ENCODE results near the gene MAMLD1.

The MAMLD1 gene

DNA sequence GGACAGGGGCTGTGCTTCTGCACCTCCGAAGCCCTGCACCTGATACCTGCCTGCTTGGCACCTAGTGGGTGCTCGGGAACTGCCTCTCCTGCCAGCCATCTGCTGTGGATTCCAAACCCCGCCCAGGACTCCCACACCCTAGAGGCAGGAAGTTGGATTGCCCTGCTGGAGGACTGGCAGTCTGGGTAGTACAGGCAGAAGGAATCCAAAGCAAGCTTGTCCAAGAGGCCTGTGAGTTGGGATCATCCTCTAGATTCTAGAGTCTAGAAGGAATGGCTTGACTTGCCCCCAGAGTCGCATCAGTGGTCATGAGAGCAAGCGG, 140.7 kb downstream of the MAMLD1 start:
- H2AFZ ChIP-seq (ENCODE audit: low read length) = no peak overlapping the region
- H3F3A ChIP-seq (ENCODE audit: insufficient read depth, low read length) = no peaks in the 10 kb centered on the region
- H3K27ac ChIP-seq (ENCODE audit: low read depth, low read length, poor library complexity, severe bottlenecking) = no peak overlapping the region
- H3K4me2 ChIP-seq (ENCODE audit: low read length) = no peak overlapping the region
- TF ChIP-seq, protein P1, sequence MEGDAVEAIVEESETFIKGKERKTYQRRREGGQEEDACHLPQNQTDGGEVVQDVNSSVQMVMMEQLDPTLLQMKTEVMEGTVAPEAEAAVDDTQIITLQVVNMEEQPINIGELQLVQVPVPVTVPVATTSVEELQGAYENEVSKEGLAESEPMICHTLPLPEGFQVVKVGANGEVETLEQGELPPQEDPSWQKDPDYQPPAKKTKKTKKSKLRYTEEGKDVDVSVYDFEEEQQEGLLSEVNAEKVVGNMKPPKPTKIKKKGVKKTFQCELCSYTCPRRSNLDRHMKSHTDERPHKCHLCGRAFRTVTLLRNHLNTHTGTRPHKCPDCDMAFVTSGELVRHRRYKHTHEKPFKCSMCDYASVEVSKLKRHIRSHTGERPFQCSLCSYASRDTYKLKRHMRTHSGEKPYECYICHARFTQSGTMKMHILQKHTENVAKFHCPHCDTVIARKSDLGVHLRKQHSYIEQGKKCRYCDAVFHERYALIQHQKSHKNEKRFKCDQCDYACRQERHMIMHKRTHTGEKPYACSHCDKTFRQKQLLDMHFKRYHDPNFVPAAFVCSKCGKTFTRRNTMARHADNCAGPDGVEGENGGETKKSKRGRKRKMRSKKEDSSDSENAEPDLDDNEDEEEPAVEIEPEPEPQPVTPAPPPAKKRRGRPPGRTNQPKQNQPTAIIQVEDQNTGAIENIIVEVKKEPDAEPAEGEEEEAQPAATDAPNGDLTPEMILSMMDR (IDR thresholded peaks at IDR 0.05; ENCODE audit: low read length) = no peak
- TF ChIP-seq EZH2 (IDR thresholded peaks at IDR 0.05; ENCODE audit: borderline replicate concordance, low read length) = no peak
- no peaks in the 10 kb centered on the region for H4K20me1 ChIP-seq (ENCODE audit: insufficient read depth, low read length)
- H3K9me3 ChIP-seq (ENCODE audit: low read length) = no peaks in the 10 kb centered on the region
- H3K79me2 ChIP-seq (ENCODE audit: insufficient read depth, low read length) = no peaks in the 10 kb centered on the region
- no peak overlapping the region for H3K4me3 ChIP-seq (ENCODE audit: low read depth, low read length, poor library complexity, severe bottlenecking)
- no peaks in the 10 kb centered on the region for H3K4me1 ChIP-seq (ENCODE audit: insufficient read depth, low read length, severe bottlenecking)
- no peaks in the 10 kb centered on the region for H3K36me3 ChIP-seq (ENCODE audit: insufficient read depth, low read length)
- no peaks in the 10 kb centered on the region for H3K27me3 ChIP-seq (ENCODE audit: insufficient read depth, low read length)
- no peak overlapping the region for H3K9ac ChIP-seq (ENCODE audit: low read length)
- H3K9me2 ChIP-seq (ENCODE audit: low read depth, low read length) = no peaks in the 10 kb centered on the region

- TF ChIP-seq, protein P1 (IDR thresholded peaks at IDR 0.05; ENCODE audit: low read length) = no peak
- no peak for TF ChIP-seq EZH2 (IDR thresholded peaks at IDR 0.05; ENCODE audit: borderline replicate concordance, low read length)
These were observed 141.5 kb downstream of the MAMLD1 start for GRCh38 chrX:150504397-150505182.

DNA sequence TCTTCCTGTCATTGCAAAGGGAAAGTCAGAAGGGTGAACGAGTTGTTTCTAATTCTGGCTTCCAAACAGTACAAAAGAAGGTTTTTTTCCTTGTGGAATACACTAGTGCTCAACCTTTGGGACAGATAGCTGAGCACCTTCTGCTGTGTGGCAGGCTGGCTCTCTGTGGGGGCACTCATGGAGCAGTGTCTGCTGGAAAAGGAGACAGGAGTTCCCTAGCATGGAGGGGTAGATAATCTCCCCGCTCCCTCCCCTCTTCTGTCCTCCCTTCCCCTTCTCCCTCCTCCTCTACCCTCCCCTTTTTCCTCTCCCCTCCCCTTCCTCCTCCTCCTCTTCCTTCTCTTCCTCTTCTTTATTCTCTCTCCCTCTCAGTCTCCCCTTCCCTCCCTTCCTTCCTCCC, 142.9 kb downstream of the MAMLD1 start:
- H3K4me3 ChIP-seq (ENCODE audit: low read depth, low read length, poor library complexity, severe bottlenecking) = no peak overlapping the region
- H3K9ac ChIP-seq (ENCODE audit: low read length) = no peak overlapping the region
- no peak overlapping the region for H3K27ac ChIP-seq (ENCODE audit: low read depth, low read length, poor library complexity, severe bottlenecking)

More at GRCh38 chrX:150504397-150505182, 141.5 kb downstream of the MAMLD1 start:
- no peak overlapping the region for H3K27ac ChIP-seq (ENCODE audit: low read depth, low read length, poor library complexity, severe bottlenecking)
- H3F3A ChIP-seq (ENCODE audit: insufficient read depth, low read length) = no peaks in the 10 kb centered on the region
- H3K27me3 ChIP-seq (ENCODE audit: insufficient read depth, low read length) = no peaks in the 10 kb centered on the region
- H2AFZ ChIP-seq (ENCODE audit: low read length) = no peak overlapping the region
- H4K20me1 ChIP-seq (ENCODE audit: insufficient read depth, low read length) = no peaks in the 10 kb centered on the region
- H3K9me2 ChIP-seq (ENCODE audit: low read depth, low read length) = no peaks in the 10 kb centered on the region
- no peaks in the 10 kb centered on the region for H3K36me3 ChIP-seq (ENCODE audit: insufficient read depth, low read length)
- no peak overlapping the region for H3K4me2 ChIP-seq (ENCODE audit: low read length)
- no peaks in the 10 kb centered on the region for H3K4me1 ChIP-seq (ENCODE audit: insufficient read depth, low read length, severe bottlenecking)
- H3K9me3 ChIP-seq (ENCODE audit: low read length) = no peaks in the 10 kb centered on the region
- no peak overlapping the region for H3K4me3 ChIP-seq (ENCODE audit: low read depth, low read length, poor library complexity, severe bottlenecking)
- H3K79me2 ChIP-seq (ENCODE audit: insufficient read depth, low read length) = no peaks in the 10 kb centered on the region
- no peak overlapping the region for H3K9ac ChIP-seq (ENCODE audit: low read length)

More for the DNA sequence above, 142.9 kb downstream of the MAMLD1 start:
- no peaks in the 10 kb centered on the region for H3F3A ChIP-seq (ENCODE audit: insufficient read depth, low read length)
- H3K79me2 ChIP-seq (ENCODE audit: insufficient read depth, low read length) = no peaks in the 10 kb centered on the region
- H2AFZ ChIP-seq (ENCODE audit: low read length) = no peak overlapping the region
- H3K4me1 ChIP-seq (ENCODE audit: insufficient read depth, low read length, severe bottlenecking) = no peaks in the 10 kb centered on the region
- no peaks in the 10 kb centered on the region for H4K20me1 ChIP-seq (ENCODE audit: insufficient read depth, low read length)
- no peaks in the 10 kb centered on the region for H3K9me3 ChIP-seq (ENCODE audit: low read length)
- no peaks in the 10 kb centered on the region for H3K27me3 ChIP-seq (ENCODE audit: insufficient read depth, low read length)
- TF ChIP-seq, protein P1 (IDR thresholded peaks at IDR 0.05; ENCODE audit: low read length) = no peak
- TF ChIP-seq EZH2 (IDR thresholded peaks at IDR 0.05; ENCODE audit: borderline replicate concordance, low read length) = no peak
- H3K4me2 ChIP-seq (ENCODE audit: low read length) = no peak overlapping the region
- no peaks in the 10 kb centered on the region for H3K36me3 ChIP-seq (ENCODE audit: insufficient read depth, low read length)
- H3K9me2 ChIP-seq (ENCODE audit: low read depth, low read length) = no peaks in the 10 kb centered on the region

Measured in OCI-LY1 (cell line).